Transverse colon (tissue), 3 donors: Measurements from ENCODE around the gene HECTD4.

Experiments
- CTCF ChIP-seq, 5 experiments: fragments of 200-600 bp in 3 of 5; fragments of 450-650 bp in 2 of 5; sonication (generic) in 3 of 5; IDR thresholded peaks; 1 replicate in 2 of 5; 2 replicates in 3 of 5; pipeline ENCODE4 v1.5.1; 2016 to 2017; ENCODE audit warnings: antibody characterized with exemption in 5 of 5, inconsistent platforms in 3 of 5, mild to moderate bottlenecking in 2 of 5, moderate library complexity in 1 of 5
- EP300 ChIP-seq: sonication (generic); formaldehyde crosslinking; IDR thresholded peaks from one replicate; pipeline ENCODE4 v1.6.1; 2017; ENCODE audit warnings: antibody characterized with exemption, low read depth
- POLR2A ChIP-seq: fragments of 450-650 bp; IDR thresholded peaks from one replicate; pipeline ENCODE4 v1.6.1; 2016; ENCODE audit warnings: antibody characterized with exemption, mild to moderate bottlenecking, moderate library complexity

- TF ChIP-seq CTCF (IDR thresholded peaks at IDR 0.05) (no peak), POLR2A (no peak), EP300 (no peak)
Measured at GRCh38 chr12:112239881-112240280, 142.3 kb downstream of the HECTD4 start.
